H1 (cell line): ENCODE results near the gene HIVEP3. TPM values are rescaled to one million over a fixed set of nuclear protein-coding genes. Genes with fewer than 3 reads are reported as not detected.

Experiments
- CHD7 ChIP-seq: fragments of 300-600 bp; sonication (generic); IDR thresholded peaks from 2 replicates; pipeline ENCODE4 v1.7.1; 2012; ENCODE audit warnings: low read length, moderate library complexity, mild to moderate bottlenecking, inconsistent platforms; ENCODE audit not compliant: insufficient replicate concordance
- CTCF ChIP-seq, 3 experiments: IDR thresholded peaks; 1 replicate in 2 of 3; 2 replicates in 1 of 3; pipeline versions ENCODE4 v1.5.1 to v1.6.1; 2011; ENCODE audit warnings: low read length in 3 of 3, mild to moderate bottlenecking in 3 of 3, inconsistent platforms in 2 of 3, low read depth in 1 of 3, moderate library complexity in 1 of 3; ENCODE audit not compliant: insufficient read depth in 1 of 3; ENCODE audit errors: control extremely low read depth in 1 of 3
- RAD21 ChIP-seq, 2 experiments: IDR thresholded peaks in 1 of 2; conservative IDR thresholded peaks in 1 of 2; 2 replicates each; pipeline ENCODE4 v1.6.1; 2011; ENCODE audit warnings: low read depth in 2 of 2, low read length in 2 of 2, improper control_type of control experiment in 1 of 2, inconsistent platforms in 1 of 2, mild to moderate bottlenecking in 1 of 2, moderate library complexity in 1 of 2
- polyA plus RNA-seq, 7 experiments: library from polyadenylated mRNA; depleted of rRNA in 3 of 7; stranded (reverse) in 5 of 7; unstranded in 2 of 7; fragments of >200 nt in 5 of 7; fragments of 200-250 nt in 2 of 7; gene quantifications; 1 replicate in 5 of 7; 2 replicates in 1 of 7; 4 replicates in 1 of 7; pipeline versions ENCODE4 v1.2.1 to v1.2.3, GENCODE V29; 2011 to 2013; ENCODE audit warnings: missing spikeins in 2 of 7, mixed read lengths in 2 of 7
- total RNA-seq: library from RNA; stranded (reverse); fragmentation: NEBNext Ultra II Directional; extraction: Animal tissue kit (Norgen Biotek cat#: 25700); gene quantifications from 2 replicates; pipeline ENCODE4 v1.2.1, GENCODE V29; 2021

The HIVEP3 gene
- total and polyA plus RNA-seq, 2 of the 8 experiments (the other 6 are each of a cell fraction or from before 2014, with no cell fraction given), result 0.24 to 0.69 TPM

GRCh38 chr1:41599912-41600311 lies 318.8 kb downstream of the HIVEP3 start (continued):
- TF ChIP-seq CHD7, result no peak
- peak in 2 of 3 experiments; percentile 35 to 72; a peak in 2 of 4 replicates for TF ChIP-seq CTCF (IDR thresholded peaks at IDR 0.05; ENCODE audit: control extremely low read depth in 1 of 3, insufficient read depth in 1 of 3, low read depth in 1 of 3, low read length in 3 of 3)
- peak; percentile 28 to 37; a peak in 3 of 4 replicates for TF ChIP-seq RAD21 (IDR thresholded peaks at IDR 0.05 in 1 of 2, conservative IDR thresholded peaks at IDR 0.05 in 1 of 2; ENCODE audit: low read depth in 2 of 2, low read length in 2 of 2)
